ENCODE results near the gene INO80E. TPM values are rescaled to one million over a fixed set of nuclear protein-coding genes. Genes with fewer than 3 reads are reported as not detected.

The INO80E gene
- total RNA-seq, 2 experiments from 2014 or later: 75.9 to 79.1 TPM

DNA sequence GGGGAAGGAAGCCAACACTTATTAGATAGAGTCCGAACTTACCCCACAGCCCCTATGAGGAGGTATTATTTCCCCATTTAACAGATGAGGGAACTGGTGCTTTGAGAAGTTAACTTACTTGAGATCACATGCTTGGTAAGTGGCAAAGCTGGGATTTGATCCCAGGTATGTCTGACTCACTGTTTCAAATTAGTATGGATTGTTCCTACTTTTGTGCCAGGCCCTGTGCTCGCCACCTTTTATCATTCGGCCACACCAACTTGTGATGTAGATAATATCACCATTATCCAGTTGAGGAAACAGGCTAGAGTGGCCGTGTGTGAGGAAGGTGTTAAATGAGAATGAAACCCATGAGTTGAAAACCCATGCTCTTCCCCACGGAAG is 11.3 kb upstream of the INO80E start:
- no peaks in the 10 kb centered on the region for H3K9me3 Mint-ChIP-seq
- H3K27ac Mint-ChIP-seq: no peak overlapping the region
- H3K4me3 Mint-ChIP-seq: no peak overlapping the region
- H3K27me3 Mint-ChIP-seq: no peaks in the 10 kb centered on the region
- DNase-seq (no peak), ATAC-seq (no peak)
- CTCF ChIA-PET: interaction anchor here (1.4 kb wide), 1 partner anchor 25 kb away, joined by 4 read pairs; no protein-coding TSS in a partner anchor
- H3K36me3 Mint-ChIP-seq (ENCODE audit: low read depth): peaks cover 36% of the 10 kb centered on the region
- H3K4me1 Mint-ChIP-seq (ENCODE audit: low read depth): no peaks in the 10 kb centered on the region
- TF ChIP-seq, protein P1, sequence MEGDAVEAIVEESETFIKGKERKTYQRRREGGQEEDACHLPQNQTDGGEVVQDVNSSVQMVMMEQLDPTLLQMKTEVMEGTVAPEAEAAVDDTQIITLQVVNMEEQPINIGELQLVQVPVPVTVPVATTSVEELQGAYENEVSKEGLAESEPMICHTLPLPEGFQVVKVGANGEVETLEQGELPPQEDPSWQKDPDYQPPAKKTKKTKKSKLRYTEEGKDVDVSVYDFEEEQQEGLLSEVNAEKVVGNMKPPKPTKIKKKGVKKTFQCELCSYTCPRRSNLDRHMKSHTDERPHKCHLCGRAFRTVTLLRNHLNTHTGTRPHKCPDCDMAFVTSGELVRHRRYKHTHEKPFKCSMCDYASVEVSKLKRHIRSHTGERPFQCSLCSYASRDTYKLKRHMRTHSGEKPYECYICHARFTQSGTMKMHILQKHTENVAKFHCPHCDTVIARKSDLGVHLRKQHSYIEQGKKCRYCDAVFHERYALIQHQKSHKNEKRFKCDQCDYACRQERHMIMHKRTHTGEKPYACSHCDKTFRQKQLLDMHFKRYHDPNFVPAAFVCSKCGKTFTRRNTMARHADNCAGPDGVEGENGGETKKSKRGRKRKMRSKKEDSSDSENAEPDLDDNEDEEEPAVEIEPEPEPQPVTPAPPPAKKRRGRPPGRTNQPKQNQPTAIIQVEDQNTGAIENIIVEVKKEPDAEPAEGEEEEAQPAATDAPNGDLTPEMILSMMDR (IDR thresholded peaks at IDR 0.05): no peak
- POLR2A ChIA-PET: interaction anchor here (1.7 to 3.0 kb wide), 2 partner anchors 11 to 23 kb away, joined by 4 to 17 read pairs; partner anchors contain the start of genes HIRIP3, INO80E and TMEM219
- intact Hi-C loops (cut with micrococcal nuclease): no loop called here

DNA sequence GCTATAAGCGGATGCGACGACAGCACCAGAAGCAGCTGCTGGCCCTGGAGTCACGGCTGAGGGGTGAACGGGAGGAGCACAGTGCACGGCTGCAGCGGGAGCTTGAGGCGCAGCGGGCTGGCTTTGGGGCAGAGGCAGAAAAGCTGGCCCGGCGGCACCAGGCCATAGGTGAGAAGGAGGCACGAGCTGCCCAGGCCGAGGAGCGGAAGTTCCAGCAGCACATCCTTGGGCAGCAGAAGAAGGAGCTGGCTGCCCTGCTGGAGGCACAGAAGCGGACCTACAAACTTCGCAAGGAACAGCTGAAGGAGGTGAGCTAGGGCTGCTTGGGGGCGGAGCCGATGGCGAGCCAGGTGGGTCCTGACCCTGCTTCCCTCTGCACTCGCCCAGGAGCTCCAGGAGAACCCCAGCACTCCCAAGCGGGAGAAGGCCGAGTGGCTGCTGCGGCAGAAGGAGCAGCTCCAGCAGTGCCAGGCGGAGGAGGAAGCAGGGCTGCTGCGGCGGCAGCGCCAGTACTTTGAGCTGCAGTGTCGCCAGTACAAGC is 10.7 kb upstream of the INO80E start:
- Mint-ChIP-seq H3K9me3 (no peaks in the 10 kb centered on the region), H3K36me3 (ENCODE audit: low read depth) (peaks cover 35% of the 10 kb centered on the region), H3K27me3 (no peaks in the 10 kb centered on the region), H3K4me1 (ENCODE audit: low read depth) (no peaks in the 10 kb centered on the region), H3K4me3 (no peak overlapping the region), H3K27ac (no peak overlapping the region)
- intact Hi-C loops (cut with micrococcal nuclease): no loop called here
- POLR2A ChIA-PET: interaction anchor here (0.7 to 3.0 kb wide), 4 partner anchors 10 to 58 kb away, joined by 3 to 17 read pairs (median 4); partner anchors contain the start of genes HIRIP3, INO80E and TMEM219
- TF ChIP-seq, protein P1 (IDR thresholded peaks at IDR 0.05): no peak
- DNase-seq (no peak), ATAC-seq (no peak)
- CTCF ChIA-PET: interaction anchor here (1.0 to 1.4 kb wide), 3 partner anchors 11 to 47 kb away, joined by 3 to 5 read pairs (median 4); no protein-coding TSS in a partner anchor

DNA sequence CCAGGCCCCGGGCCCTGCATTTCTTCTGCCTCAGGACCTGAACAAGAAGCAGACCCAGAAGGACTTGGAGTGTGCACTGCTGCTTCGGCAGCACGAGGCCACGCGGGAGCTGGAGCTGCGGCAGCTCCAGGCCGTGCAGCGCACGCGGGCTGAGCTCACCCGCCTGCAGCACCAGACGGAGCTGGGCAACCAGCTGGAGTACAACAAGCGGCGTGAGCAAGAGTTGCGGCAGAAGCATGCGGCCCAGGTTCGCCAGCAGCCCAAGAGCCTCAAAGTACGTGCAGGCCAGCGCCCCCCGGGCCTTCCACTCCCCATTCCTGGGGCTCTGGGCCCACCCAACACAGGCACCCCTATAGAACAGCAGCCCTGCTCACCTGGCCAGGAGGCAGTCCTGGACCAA is 9.8 kb upstream of the INO80E start:
- H3K4me3 Mint-ChIP-seq: no peak overlapping the region

DNA sequence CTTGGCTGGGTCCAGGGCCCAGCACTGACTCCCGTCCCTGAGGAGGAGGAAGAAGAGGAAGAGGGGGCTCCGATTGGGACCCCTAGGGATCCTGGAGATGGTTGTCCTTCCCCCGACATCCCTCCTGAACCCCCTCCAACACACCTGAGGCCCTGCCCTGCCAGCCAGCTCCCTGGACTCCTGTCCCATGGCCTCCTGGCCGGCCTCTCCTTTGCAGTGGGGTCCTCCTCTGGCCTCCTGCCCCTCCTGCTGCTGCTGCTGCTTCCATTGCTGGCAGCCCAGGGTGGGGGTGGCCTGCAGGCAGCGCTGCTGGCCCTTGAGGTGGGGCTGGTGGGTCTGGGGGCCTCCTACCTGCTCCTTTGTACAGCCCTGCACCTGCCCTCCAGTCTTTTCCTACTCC is 9.1 kb upstream of the INO80E start:
- no peak for ATAC-seq
- intact Hi-C loops (cut with micrococcal nuclease): no loop called here
- H3K27me3 Mint-ChIP-seq: no peaks in the 10 kb centered on the region
- no peak overlapping the region for H3K27ac Mint-ChIP-seq
- H3K36me3 Mint-ChIP-seq (ENCODE audit: low read depth): peaks cover 33% of the 10 kb centered on the region
- H3K4me3 Mint-ChIP-seq: no peak overlapping the region
- no peaks in the 10 kb centered on the region for H3K9me3 Mint-ChIP-seq
- no peak for DNase-seq
- POLR2A ChIA-PET: interaction anchor here (1.5 to 3.0 kb wide), 2 partner anchors 9 to 13 kb away, joined by 4 to 17 read pairs; partner anchors contain the start of genes HIRIP3, INO80E and TAOK2
- CTCF ChIA-PET: interaction anchor here (1.9 kb wide), 1 partner anchor 68 kb away, joined by 5 read pairs; no protein-coding TSS in a partner anchor
- TF ChIP-seq, protein P1 (IDR thresholded peaks at IDR 0.05): no peak
- H3K4me1 Mint-ChIP-seq (ENCODE audit: low read depth): no peaks in the 10 kb centered on the region

More for the DNA sequence above, 9.8 kb upstream of the INO80E start:
- H3K4me1 Mint-ChIP-seq (ENCODE audit: low read depth): no peaks in the 10 kb centered on the region
- no peak for DNase-seq
- TF ChIP-seq, protein P1 (IDR thresholded peaks at IDR 0.05): no peak
- ChIA-PET CTCF (interaction anchor here (1.0 to 1.4 kb wide), 3 partner anchors 12 to 46 kb away, joined by 3 to 5 read pairs (median 4); no protein-coding TSS in a partner anchor), POLR2A (interaction anchor here (0.8 to 3.0 kb wide), 2 partner anchors 10 to 59 kb away, joined by 3 to 17 read pairs; partner anchors contain the start of genes HIRIP3 and INO80E)
- ATAC-seq: no peak
- no peaks in the 10 kb centered on the region for H3K27me3 Mint-ChIP-seq
- intact Hi-C loops (cut with micrococcal nuclease): no loop called here
- no peaks in the 10 kb centered on the region for H3K9me3 Mint-ChIP-seq
- peaks cover 34% of the 10 kb centered on the region for H3K36me3 Mint-ChIP-seq (ENCODE audit: low read depth)
- H3K27ac Mint-ChIP-seq: no peak overlapping the region
